HG02798 (cell line): ENCODE data around the gene ADH4.
"Not testable (repeated sequence)": the region's sequence is repeated elsewhere in the genome, so short reads cannot be mapped to it uniquely, and the experiment has no call there.

Experiments
- ATAC-seq: cut with Tn5 transposase; IDR thresholded peaks from one replicate; pipeline ENCODE4 v1.9.1; 2021; ENCODE audit warnings: mild to moderate bottlenecking; ENCODE audit not compliant: unreplicated experiment, poor library complexity

ADH4 gene

GRCh38 chr4:99084595-99084994, 59.5 kb downstream of the ADH4 start:
- no peak for ATAC-seq

- ATAC-seq: no peak
Observed at GRCh38 chr4:99082192-99082591, 61.9 kb downstream of the ADH4 start.

- ATAC-seq: not testable (repeated sequence)
Observed at GRCh38 chr4:99080869-99081268, 63.2 kb downstream of the ADH4 start.

- ATAC-seq: no peak
Observed at GRCh38 chr4:99079625-99080295, 64.3 kb downstream of the ADH4 start.

- ATAC-seq: no peak
Observed at GRCh38 chr4:99078931-99079624, 65.0 kb downstream of the ADH4 start.

GRCh38 chr4:99078336-99078735, 65.8 kb downstream of the ADH4 start:
- ATAC-seq: no peak

GRCh38 chr4:99077177-99077576, 66.9 kb downstream of the ADH4 start:
- no peak for ATAC-seq

- ATAC-seq: no peak
Observed at GRCh38 chr4:99076292-99076976, 67.7 kb downstream of the ADH4 start.

GRCh38 chr4:99074816-99075215, 69.3 kb downstream of the ADH4 start:
- ATAC-seq: no peak
